ENCODE data around the gene PLXNA4. TPM values are rescaled to one million over a fixed set of nuclear protein-coding genes. Genes with fewer than 3 reads are reported as not detected.

The PLXNA4 gene
- total RNA-seq, 4 donors from 2014 or later: 1.1 to 2.8 (median 1.4) TPM

DNA sequence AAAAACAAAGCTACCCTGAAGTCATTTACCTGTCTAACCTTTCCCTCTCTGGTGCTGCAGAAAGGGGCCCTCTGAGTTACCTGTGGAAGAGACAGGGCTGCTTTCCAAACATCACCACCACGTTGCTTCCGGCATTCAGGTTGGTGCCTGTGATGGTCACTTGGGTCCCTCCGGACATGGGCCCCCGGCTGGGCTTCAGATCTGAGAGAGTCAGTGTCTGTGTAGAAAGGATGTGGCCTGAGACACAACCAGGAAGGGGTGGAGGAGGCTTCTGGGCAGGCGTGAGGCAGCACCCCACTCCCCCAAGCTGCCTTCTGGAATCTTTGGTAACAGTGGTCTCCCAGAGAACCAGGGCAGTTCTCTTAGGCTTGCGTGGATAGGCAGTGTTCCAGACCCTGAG lies 388.9 kb downstream of the PLXNA4 start:
- no peaks in the 10 kb centered on the region for H3K36me3 ChIP-seq
- H3K27ac ChIP-seq: no peak overlapping the region
- intact Hi-C loops (cut with DNase I; ENCODE audit: low total_unique reads) (no loop called here), in situ Hi-C loops (cut with MboI; ENCODE audit: low pct_ligation_motif_present in 1 of 4, low pct_unique_long_range_greater_than_20kb in 1 of 4, low sequenced_read_pairs in 3 of 4) (no loop called here)
- H3K4me3 ChIP-seq: no peak overlapping the region
- no peaks in the 10 kb centered on the region for H3K4me1 ChIP-seq
- no peak for DNase-seq
- no peaks in the 10 kb centered on the region for H3K27me3 ChIP-seq
- WGBS, 2 donors (ENCODE audit: low coverage in 1 of 2): 96 to 100% methylated on average over 1 to 6 of the region's 6 CpGs
- no peak for TF ChIP-seq POLR2AphosphoS5 (IDR thresholded peaks at IDR 0.05)
- H3K9me3 ChIP-seq: peaks cover 6 to 10% of the 10 kb centered on the region in 2 donors

DNA sequence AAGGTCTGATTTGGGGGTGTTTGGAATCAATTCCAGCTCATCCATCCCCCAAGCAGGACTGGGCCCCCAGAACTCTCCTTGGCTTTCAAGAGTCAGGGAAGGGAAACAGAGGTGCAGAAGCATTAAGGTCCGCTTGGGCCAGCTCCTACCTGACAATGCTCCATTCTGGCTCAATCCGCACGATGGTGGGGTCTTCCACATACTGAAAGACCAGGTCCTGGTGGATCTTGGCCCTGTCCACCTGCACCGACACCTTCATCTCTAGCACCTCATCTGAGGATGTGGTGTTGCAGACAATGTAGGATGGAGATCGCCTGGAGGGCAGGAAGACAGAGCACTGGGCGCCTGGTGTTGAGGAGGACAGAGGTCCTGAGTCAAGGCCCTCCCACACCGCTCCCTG lies 391.1 kb downstream of the PLXNA4 start:
- 96% methylated on average over 7 of the region's 7 CpGs; no CpG with 5 or more reads in 1 of the 2 donors for WGBS, 2 donors (ENCODE audit: low coverage in 1 of 2)
- Histone ChIP-seq H3K36me3 (no peaks in the 10 kb centered on the region), H3K9me3 (peaks cover 6 to 10% of the 10 kb centered on the region in 2 donors), H3K27ac (no peak overlapping the region), H3K27me3 (no peaks in the 10 kb centered on the region), H3K4me1 (no peaks in the 10 kb centered on the region), H3K4me3 (no peak overlapping the region)
- intact Hi-C loops (cut with DNase I; ENCODE audit: low total_unique reads): no loop called here
- no peak for DNase-seq
- in situ Hi-C loops (cut with MboI; ENCODE audit: low pct_ligation_motif_present in 1 of 4, low pct_unique_long_range_greater_than_20kb in 1 of 4, low sequenced_read_pairs in 3 of 4): no loop called here
- TF ChIP-seq POLR2A (IDR thresholded peaks at IDR 0.05) (no peak), POLR2AphosphoS5 (IDR thresholded peaks at IDR 0.05) (no peak), EP300 (IDR thresholded peaks at IDR 0.05; ENCODE audit: low read depth) (no peak)
- TF ChIP-seq, protein P1, sequence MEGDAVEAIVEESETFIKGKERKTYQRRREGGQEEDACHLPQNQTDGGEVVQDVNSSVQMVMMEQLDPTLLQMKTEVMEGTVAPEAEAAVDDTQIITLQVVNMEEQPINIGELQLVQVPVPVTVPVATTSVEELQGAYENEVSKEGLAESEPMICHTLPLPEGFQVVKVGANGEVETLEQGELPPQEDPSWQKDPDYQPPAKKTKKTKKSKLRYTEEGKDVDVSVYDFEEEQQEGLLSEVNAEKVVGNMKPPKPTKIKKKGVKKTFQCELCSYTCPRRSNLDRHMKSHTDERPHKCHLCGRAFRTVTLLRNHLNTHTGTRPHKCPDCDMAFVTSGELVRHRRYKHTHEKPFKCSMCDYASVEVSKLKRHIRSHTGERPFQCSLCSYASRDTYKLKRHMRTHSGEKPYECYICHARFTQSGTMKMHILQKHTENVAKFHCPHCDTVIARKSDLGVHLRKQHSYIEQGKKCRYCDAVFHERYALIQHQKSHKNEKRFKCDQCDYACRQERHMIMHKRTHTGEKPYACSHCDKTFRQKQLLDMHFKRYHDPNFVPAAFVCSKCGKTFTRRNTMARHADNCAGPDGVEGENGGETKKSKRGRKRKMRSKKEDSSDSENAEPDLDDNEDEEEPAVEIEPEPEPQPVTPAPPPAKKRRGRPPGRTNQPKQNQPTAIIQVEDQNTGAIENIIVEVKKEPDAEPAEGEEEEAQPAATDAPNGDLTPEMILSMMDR (IDR thresholded peaks at IDR 0.05): no peak

DNA sequence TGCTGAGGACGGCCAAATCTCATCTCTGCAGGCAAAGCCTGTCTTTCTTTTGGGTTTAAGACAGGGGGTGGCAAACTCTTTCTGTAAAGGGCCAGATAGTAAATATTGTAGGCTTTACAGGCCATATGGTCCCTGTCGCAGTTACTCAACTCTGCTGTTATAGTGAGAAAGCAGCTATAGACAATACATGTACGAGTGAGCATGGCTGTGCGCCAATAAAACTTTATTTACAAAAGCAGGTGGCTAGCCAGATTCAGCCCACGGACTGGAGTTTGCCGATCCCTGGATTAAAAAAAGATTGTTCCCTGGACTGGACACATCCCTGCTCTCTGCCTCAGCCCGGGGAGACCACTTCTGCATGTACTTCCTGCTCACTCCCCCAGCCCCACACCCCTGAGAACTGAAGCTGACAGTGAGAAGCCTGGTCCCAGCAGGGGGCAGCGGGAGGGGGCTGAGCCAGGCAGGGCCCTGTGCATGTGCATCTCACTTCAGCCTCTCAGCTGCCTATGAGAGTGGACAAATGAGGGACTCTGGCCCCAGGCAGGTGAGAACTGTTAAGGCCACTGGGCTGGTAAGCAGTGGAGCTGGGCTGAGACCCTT lies 392.4 kb downstream of the PLXNA4 start:
- Histone ChIP-seq H3K36me3 (no peaks in the 10 kb centered on the region), H3K27ac (no peak overlapping the region), H3K27me3 (no peaks in the 10 kb centered on the region), H3K4me3 (no peak overlapping the region), H3K4me1 (no peaks in the 10 kb centered on the region), H3K9me3 (peaks cover 6 to 10% of the 10 kb centered on the region in 2 donors)
- DNase-seq: no peak
- in situ Hi-C loops (cut with MboI; ENCODE audit: low pct_ligation_motif_present in 1 of 4, low pct_unique_long_range_greater_than_20kb in 1 of 4, low sequenced_read_pairs in 3 of 4): no loop called here
- TF ChIP-seq EP300 (IDR thresholded peaks at IDR 0.05; ENCODE audit: low read depth) (no peak), POLR2AphosphoS5 (IDR thresholded peaks at IDR 0.05) (no peak), POLR2A (IDR thresholded peaks at IDR 0.05) (no peak)
- TF ChIP-seq, protein P1 (IDR thresholded peaks at IDR 0.05): no peak
- WGBS, 2 donors (ENCODE audit: low coverage in 1 of 2): 70 to 83% methylated on average over 2 to 8 of the region's 8 CpGs
- intact Hi-C loops (cut with DNase I; ENCODE audit: low total_unique reads): no loop called here

DNA sequence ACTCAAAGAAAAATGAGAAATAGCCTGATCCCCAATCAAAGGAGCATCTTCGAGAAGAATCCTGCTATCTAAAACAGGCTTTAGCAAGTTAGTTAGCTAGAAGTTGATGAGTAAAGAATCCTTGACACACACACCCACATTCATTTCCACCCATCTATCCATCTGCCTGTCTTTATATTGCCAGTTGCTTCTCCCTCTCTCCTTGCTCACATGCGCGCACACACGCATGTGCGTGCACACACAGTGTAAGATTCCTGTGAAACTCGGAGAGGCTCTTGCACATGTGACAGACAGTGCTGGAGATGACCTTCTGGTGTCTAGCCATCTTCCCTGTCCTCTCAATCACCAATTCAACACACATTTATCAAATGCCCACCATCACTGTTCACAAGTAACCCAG lies 393.3 kb downstream of the PLXNA4 start:
- TF ChIP-seq, protein P1 (IDR thresholded peaks at IDR 0.05): no peak
- TF ChIP-seq POLR2AphosphoS5 (IDR thresholded peaks at IDR 0.05) (no peak), POLR2A (IDR thresholded peaks at IDR 0.05) (no peak)
- in situ Hi-C loops (cut with MboI; ENCODE audit: low pct_ligation_motif_present in 1 of 4, low pct_unique_long_range_greater_than_20kb in 1 of 4, low sequenced_read_pairs in 3 of 4): no loop called here
- intact Hi-C loops (cut with DNase I; ENCODE audit: low total_unique reads): no loop called here
- H3K36me3 ChIP-seq: no peaks in the 10 kb centered on the region
- DNase-seq: no peak
- H3K27me3 ChIP-seq: no peaks in the 10 kb centered on the region
- WGBS, 2 donors (ENCODE audit: low coverage in 1 of 2): 92 to 94% methylated on average over 6 of the region's 6 CpGs
- peaks cover 0 to 4% (median 1%) of the 10 kb centered on the region in 4 donors for H3K4me1 ChIP-seq
- H3K4me3 ChIP-seq: no peak overlapping the region
- peaks cover 6 to 10% of the 10 kb centered on the region in 2 donors for H3K9me3 ChIP-seq
- H3K27ac ChIP-seq: no peak overlapping the region
